ENCODE data around the gene NKAIN2. TPM values are rescaled to one million over a fixed set of nuclear protein-coding genes. Genes with fewer than 3 reads are reported as not detected.
"Not testable (repeated sequence)": the region's sequence is repeated elsewhere in the genome, so short reads cannot be mapped to it uniquely, and the experiment has no call there.

Gene NKAIN2
- total RNA-seq, 1 experiment from 2014 or later: not detected

GRCh38 chr6:124300907-124301306, 497.2 kb downstream of the NKAIN2 start:
- not testable (repeated sequence) for H3K27me3 ChIP-seq (replicated peaks); H3K36me3 ChIP-seq; DNase-seq (ENCODE audit: low read depth in 1 of 2, low spot score in 2 of 2); H3K4me1 ChIP-seq (replicated peaks); H3K9me3 ChIP-seq (replicated peaks); H3K4me3 ChIP-seq; H3K27ac ChIP-seq

GRCh38 chr6:124303971-124304370, 500.3 kb downstream of the NKAIN2 start:
- H3K36me3 ChIP-seq: no peaks in the 10 kb centered on the region
- DNase-seq (ENCODE audit: low read depth in 1 of 2, low spot score in 2 of 2): no peak
- H3K4me3 ChIP-seq: no peak overlapping the region
- no peaks in the 10 kb centered on the region for H3K27me3 ChIP-seq (replicated peaks)
- no peaks in the 10 kb centered on the region for H3K9me3 ChIP-seq (replicated peaks)
- H3K27ac ChIP-seq: no peak overlapping the region
- no peaks in the 10 kb centered on the region for H3K4me1 ChIP-seq (replicated peaks)

DNA sequence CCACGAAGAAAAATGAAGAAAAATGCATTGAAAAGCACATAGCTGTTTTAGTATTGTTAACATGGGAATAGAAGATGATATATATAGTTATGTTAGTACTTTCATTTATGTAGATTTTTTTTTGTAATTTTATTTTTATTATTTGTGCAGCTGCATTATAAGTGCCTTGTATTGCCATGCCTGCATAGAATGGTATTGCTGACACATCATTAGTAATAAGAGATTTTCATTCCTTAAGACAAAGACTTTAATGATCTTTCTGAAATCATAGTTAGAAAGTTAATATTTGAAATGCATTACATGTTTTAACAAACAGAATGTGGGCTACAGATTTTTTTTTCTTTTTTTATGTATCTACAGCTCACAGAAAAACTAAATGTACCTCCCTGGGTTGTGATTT, 506.5 kb downstream of the NKAIN2 start:
- no peaks in the 10 kb centered on the region for H3K36me3 ChIP-seq
- H3K27me3 ChIP-seq (replicated peaks): no peaks in the 10 kb centered on the region; the same call in 1 of the 2 replicates
- H3K4me3 ChIP-seq: no peak overlapping the region
- no peaks in the 10 kb centered on the region for H3K9me3 ChIP-seq (replicated peaks)
- H3K4me1 ChIP-seq (replicated peaks): no peaks in the 10 kb centered on the region
- no peak for DNase-seq (ENCODE audit: low read depth in 1 of 2, low spot score in 2 of 2)
- no peak overlapping the region for H3K27ac ChIP-seq

DNA sequence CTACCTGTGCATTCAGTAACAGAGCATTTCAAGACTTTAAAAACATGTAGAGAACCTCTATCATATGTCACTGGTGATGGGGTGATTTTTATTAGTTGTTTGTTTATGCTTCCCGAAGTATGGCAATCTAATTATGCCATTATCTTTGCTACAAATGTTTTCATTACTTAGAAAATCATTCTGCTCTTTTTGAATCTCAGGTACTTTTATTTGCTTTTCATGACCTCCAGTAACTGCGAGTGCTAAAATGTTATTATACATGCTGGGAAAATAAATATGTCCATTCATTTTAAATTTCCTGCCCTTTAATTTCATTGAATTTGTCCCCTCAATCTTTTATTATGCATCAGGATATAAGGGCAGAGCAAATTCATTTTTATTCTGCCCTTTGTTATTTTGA, 515.7 kb downstream of the NKAIN2 start:
- no peaks in the 10 kb centered on the region for H3K36me3 ChIP-seq
- no peaks in the 10 kb centered on the region; the same call in 1 of the 2 replicates for H3K27me3 ChIP-seq (replicated peaks)
- H3K4me3 ChIP-seq: no peak overlapping the region
- no peaks in the 10 kb centered on the region for H3K4me1 ChIP-seq (replicated peaks)
- DNase-seq (ENCODE audit: low read depth in 1 of 2, low spot score in 2 of 2): no peak
- no peak overlapping the region for H3K27ac ChIP-seq
- no peaks in the 10 kb centered on the region for H3K9me3 ChIP-seq (replicated peaks)

- no peak for DNase-seq (ENCODE audit: low read depth in 1 of 2, low spot score in 2 of 2)
- Histone ChIP-seq H3K4me1 (replicated peaks) (no peaks in the 10 kb centered on the region), H3K36me3 (no peaks in the 10 kb centered on the region), H3K27me3 (replicated peaks) (no peaks in the 10 kb centered on the region), H3K27ac (no peak overlapping the region), H3K9me3 (replicated peaks) (no peaks in the 10 kb centered on the region), H3K4me3 (no peak overlapping the region)
These were observed 520.6 kb downstream of the NKAIN2 start for GRCh38 chr6:124324237-124324636.

DNA sequence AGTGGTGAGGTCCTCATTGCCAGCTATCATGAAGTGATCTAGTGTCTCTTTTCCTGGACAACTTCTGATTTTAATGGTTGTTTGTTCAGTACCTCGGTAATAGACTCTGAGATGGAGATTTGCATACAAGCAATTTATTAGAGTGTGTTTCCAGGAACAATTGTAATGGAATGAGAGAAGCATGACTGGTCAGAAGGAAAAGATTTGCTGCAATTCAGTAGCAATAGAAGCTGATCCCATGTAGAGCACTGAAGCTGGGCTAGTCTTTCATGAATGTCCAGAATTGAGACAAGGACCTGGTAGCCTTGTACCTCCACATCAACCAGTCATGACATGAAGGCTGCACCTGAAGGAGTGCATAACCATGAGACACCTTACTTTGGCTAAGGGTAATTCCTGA, 526.5 kb downstream of the NKAIN2 start:
- H3K36me3 ChIP-seq: no peaks in the 10 kb centered on the region
- H3K4me1 ChIP-seq (replicated peaks): no peaks in the 10 kb centered on the region
- no peak overlapping the region for H3K27ac ChIP-seq
- no peak overlapping the region for H3K4me3 ChIP-seq
- no peak for DNase-seq (ENCODE audit: low read depth in 1 of 2, low spot score in 2 of 2)
- no peaks in the 10 kb centered on the region for H3K9me3 ChIP-seq (replicated peaks)
- no peaks in the 10 kb centered on the region for H3K27me3 ChIP-seq (replicated peaks)

GRCh38 chr6:124334359-124334758, 530.7 kb downstream of the NKAIN2 start:
- H3K4me1 ChIP-seq (replicated peaks): no peaks in the 10 kb centered on the region
- H3K27me3 ChIP-seq (replicated peaks): 0 out of 2 replicates have a peak, but pooled peaks cover 4% of the 10 kb centered on the region
- H3K9me3 ChIP-seq (replicated peaks): no peaks in the 10 kb centered on the region
- no peaks in the 10 kb centered on the region for H3K36me3 ChIP-seq
- DNase-seq (ENCODE audit: low read depth in 1 of 2, low spot score in 2 of 2): no peak
- H3K4me3 ChIP-seq: no peak overlapping the region
- H3K27ac ChIP-seq: no peak overlapping the region

DNA sequence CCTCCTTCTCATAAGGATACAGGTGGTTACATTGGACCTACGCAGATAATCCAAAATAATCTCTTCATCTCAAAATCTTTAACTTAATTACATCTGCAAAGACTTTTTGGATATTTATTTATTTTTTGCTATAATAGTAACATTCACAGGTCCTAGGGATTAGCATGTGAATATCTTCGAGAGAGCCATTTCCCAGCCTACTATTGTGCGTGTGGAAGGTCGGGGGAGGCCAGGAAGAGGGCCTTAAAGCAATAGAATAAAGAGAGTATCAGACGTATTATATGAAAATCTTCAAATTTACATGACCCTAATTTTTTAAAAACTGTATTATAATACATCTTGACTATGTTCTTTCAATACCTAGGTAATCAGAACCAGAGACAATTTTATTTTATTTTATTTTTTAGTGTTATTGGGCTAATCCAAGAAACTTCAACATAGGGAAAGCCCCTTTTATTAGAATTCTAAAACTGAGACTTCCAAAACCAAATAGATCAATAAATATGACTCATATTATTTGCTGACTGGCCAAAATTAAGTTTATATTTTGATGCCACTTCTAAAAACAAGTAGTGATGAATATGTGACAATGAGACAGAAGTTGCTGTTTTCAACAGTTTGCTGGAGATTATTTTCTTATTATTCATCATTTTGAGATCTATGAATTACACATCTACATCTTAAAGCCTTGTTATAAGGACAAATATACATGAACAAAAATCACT, 536.1 kb downstream of the NKAIN2 start:
- H3K36me3 ChIP-seq: no peaks in the 10 kb centered on the region
- DNase-seq (ENCODE audit: low read depth in 1 of 2, low spot score in 2 of 2): no peak
- no peak overlapping the region for H3K27ac ChIP-seq
- no peaks in the 10 kb centered on the region for H3K9me3 ChIP-seq (replicated peaks)
- H3K4me3 ChIP-seq: no peak overlapping the region
- H3K4me1 ChIP-seq (replicated peaks): no peaks in the 10 kb centered on the region
- H3K27me3 ChIP-seq (replicated peaks): 0 out of 2 replicates have a peak, but pooled peaks cover 4% of the 10 kb centered on the region

- H3K4me1 ChIP-seq (replicated peaks); DNase-seq (ENCODE audit: low read depth in 1 of 2, low spot score in 2 of 2); H3K4me3 ChIP-seq; H3K27me3 ChIP-seq (replicated peaks); H3K9me3 ChIP-seq (replicated peaks); H3K36me3 ChIP-seq; H3K27ac ChIP-seq: not testable (repeated sequence)
These were observed 544.7 kb downstream of the NKAIN2 start for GRCh38 chr6:124348339-124348738.

DNA sequence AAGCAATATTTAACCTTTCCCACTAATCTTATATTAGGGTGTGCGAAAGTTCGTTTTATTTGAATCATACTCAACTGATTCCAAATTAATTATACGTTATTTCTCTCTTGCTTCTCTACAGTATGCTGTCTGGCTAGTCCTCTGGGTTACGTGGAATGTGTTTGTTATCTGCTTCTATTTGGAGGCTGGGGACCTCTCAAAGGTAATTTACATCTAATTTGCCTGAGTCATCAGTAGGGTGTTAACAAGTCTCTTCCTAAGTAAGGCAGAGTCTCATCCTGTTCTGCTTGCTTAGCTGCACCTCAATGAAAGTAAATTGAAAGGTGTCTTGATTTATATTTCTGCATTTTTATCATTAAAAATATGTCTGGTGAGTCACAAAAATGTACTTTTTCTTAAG, 551.5 kb downstream of the NKAIN2 start:
- Histone ChIP-seq H3K27me3 (replicated peaks) (no peaks in the 10 kb centered on the region), H3K36me3 (no peaks in the 10 kb centered on the region), H3K4me3 (no peak overlapping the region), H3K4me1 (replicated peaks) (no peaks in the 10 kb centered on the region), H3K27ac (no peak overlapping the region), H3K9me3 (replicated peaks) (no peaks in the 10 kb centered on the region)
- DNase-seq (ENCODE audit: low read depth in 1 of 2, low spot score in 2 of 2): no peak

DNA sequence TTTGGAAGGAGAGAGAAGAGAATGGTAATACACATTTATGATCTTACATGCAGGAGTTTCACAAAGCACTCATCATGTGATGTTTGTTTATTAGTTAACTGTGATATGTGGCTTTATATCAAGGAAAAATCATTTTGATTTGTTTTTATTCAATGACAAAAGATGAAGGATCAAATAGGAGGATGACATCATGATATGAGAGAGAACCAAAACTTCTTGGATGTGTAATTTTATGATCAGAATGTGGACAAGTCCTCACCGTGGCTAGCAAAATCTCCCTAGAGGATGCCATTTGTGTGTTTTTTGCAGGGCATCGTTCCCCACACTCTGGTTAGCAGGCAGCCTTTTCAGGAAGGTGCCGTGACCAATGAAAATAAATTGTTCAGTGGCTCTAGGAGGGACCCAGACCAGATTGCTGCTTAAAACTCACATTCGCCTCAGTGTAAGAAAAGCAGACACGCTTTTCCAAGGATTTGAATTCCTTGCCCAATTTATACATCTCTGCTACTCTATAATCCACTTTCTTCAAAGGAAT, 552.7 kb downstream of the NKAIN2 start:
- no peak overlapping the region for H3K4me3 ChIP-seq
- no peaks in the 10 kb centered on the region for H3K4me1 ChIP-seq (replicated peaks)
- H3K27me3 ChIP-seq (replicated peaks): no peaks in the 10 kb centered on the region
- no peaks in the 10 kb centered on the region for H3K36me3 ChIP-seq
- DNase-seq (ENCODE audit: low read depth in 1 of 2, low spot score in 2 of 2): no peak
- H3K27ac ChIP-seq: no peak overlapping the region
- H3K9me3 ChIP-seq (replicated peaks): no peaks in the 10 kb centered on the region

DNA sequence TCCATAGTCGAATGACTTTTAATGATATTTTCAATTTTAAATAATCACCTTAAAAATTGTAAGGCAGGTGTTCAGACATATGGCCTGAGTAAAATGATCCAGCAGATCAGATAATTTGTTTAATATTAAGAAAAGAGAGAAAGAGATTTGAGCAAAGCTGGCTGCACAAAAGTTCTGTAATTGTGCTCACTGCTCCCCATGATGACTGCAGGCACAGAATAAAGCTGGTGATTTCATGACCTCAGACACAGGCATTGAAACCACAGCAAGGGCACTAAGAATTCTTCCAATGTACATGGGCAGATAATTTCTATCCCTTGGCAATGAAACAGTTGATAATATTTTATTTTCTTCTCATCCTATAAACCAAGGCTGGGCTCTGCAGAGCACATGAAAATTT, 553.1 kb downstream of the NKAIN2 start:
- Histone ChIP-seq H3K9me3 (replicated peaks) (no peaks in the 10 kb centered on the region), H3K27me3 (replicated peaks) (no peaks in the 10 kb centered on the region), H3K27ac (no peak overlapping the region), H3K4me3 (no peak overlapping the region), H3K4me1 (replicated peaks) (no peaks in the 10 kb centered on the region), H3K36me3 (no peaks in the 10 kb centered on the region)
- no peak for DNase-seq (ENCODE audit: low read depth in 1 of 2, low spot score in 2 of 2)

DNA sequence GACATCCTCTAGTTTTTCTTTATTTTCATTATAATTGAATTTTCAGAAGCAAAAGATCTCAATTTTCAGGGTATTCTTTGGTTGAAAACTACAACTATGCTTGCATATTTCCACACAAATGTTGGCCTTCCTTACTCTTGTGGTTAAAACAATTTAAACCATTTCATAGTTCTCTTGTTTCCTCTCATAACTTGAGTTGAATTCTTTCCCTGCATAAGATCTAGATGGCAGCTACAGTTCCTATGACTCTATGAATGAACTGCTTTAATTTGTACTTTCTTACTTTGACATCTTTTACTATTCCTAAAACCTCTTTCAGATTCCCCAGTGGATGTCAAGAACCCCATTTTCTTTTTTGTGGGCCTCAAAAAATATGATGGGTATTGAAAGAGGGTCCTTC, 564.5 kb downstream of the NKAIN2 start:
- Histone ChIP-seq H3K27ac (no peak overlapping the region), H3K9me3 (replicated peaks) (no peaks in the 10 kb centered on the region), H3K4me3 (no peak overlapping the region), H3K27me3 (replicated peaks) (no peaks in the 10 kb centered on the region), H3K4me1 (replicated peaks) (no peaks in the 10 kb centered on the region), H3K36me3 (no peaks in the 10 kb centered on the region)
- DNase-seq (ENCODE audit: low read depth in 1 of 2, low spot score in 2 of 2): no peak

DNA sequence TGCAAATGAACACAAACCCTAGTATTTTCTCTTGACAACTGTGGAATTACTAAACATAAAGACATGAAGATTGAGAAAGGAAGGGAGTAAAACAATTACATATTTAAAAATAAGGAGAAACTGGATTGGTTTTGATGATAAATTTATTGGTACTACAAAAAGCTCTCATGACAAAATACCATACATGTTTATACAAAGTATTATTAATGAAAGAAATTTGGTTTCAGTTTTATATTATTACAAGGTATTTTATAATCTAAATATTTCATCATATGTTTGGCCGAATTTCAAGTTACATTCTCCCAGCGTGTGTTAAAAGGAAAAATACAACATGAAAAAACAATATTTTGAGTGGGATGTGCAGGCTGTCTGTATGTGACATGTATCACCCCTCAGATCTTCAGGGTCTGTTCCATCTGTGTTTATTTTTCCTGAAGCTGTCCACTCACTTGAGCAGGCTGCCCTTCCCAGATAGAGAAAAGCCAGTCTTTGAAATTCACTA, 568.4 kb downstream of the NKAIN2 start:
- Histone ChIP-seq H3K27ac (no peak overlapping the region), H3K9me3 (replicated peaks) (no peaks in the 10 kb centered on the region), H3K4me1 (replicated peaks) (no peaks in the 10 kb centered on the region), H3K4me3 (no peak overlapping the region), H3K36me3 (no peaks in the 10 kb centered on the region), H3K27me3 (replicated peaks) (no peaks in the 10 kb centered on the region)
- DNase-seq (ENCODE audit: low read depth in 1 of 2, low spot score in 2 of 2): no peak
